ENCODE measurements around the gene CPE. TPM values are rescaled to one million over a fixed set of nuclear protein-coding genes. Genes with fewer than 3 reads are reported as not detected.

CPE gene
- total and polyA plus RNA-seq, 2 of the 4 experiments (the other 2 are of a cell fraction), result 3.6 to 13.5 TPM

- H2BK5ac ChIP-seq (ENCODE audit: low read depth, low read length, poor library complexity, severe bottlenecking), result no peak overlapping the region
- ChIA-PET CTCF (no interaction called here), POLR2A (ENCODE audit: unreplicated experiment) (no interaction called here)
- H3K36me3 ChIP-seq (ENCODE audit: control insufficient read depth, insufficient read depth, low read length), result no peaks in the 10 kb centered on the region
- no peaks in the 10 kb centered on the region for H3K27me3 ChIP-seq (ENCODE audit: control insufficient read depth, insufficient read depth, low read length)
- no peak overlapping the region for H3K23ac ChIP-seq (ENCODE audit: low read depth, low read length)
- H4K20me1 ChIP-seq (ENCODE audit: insufficient read depth, low read length), result no peaks in the 10 kb centered on the region
- no peak overlapping the region for H2AFZ ChIP-seq (replicated peaks; ENCODE audit: low read length, poor library complexity)
- H4K91ac ChIP-seq (ENCODE audit: insufficient read depth, low read depth, low read length), result no peak overlapping the region
- H3K4me3 ChIP-seq (ENCODE audit: insufficient read depth, low read depth, low read length), result no peak overlapping the region
- no peak overlapping the region for H3K9ac ChIP-seq (ENCODE audit: low read depth, low read length)
- no peak overlapping the region for H4K8ac ChIP-seq (ENCODE audit: low read depth in 2 of 2, low read length in 2 of 2)
- H3K18ac ChIP-seq (ENCODE audit: low read depth, low read length), result no peak overlapping the region
- no peak overlapping the region for H2BK20ac ChIP-seq (ENCODE audit: low read depth, low read length)
- no peak overlapping the region for H3K14ac ChIP-seq (replicated peaks; ENCODE audit: low read depth, low read length)
- WGBS, 2 experiments (ENCODE audit: extremely low coverage in 2 of 2, insufficient read length in 1 of 2), result no CpG with 5 or more reads among the region's 2 CpGs
- H3K4me2 ChIP-seq (ENCODE audit: low read depth, low read length), result no peak overlapping the region
- H2BK15ac ChIP-seq (ENCODE audit: low read depth, low read length), result no peak overlapping the region
- TF ChIP-seq MXI1 (IDR thresholded peaks at IDR 0.05; ENCODE audit: borderline replicate concordance, low read depth, low read length) (no peak), FOS (IDR thresholded peaks at IDR 0.05; ENCODE audit: low read depth, low read length) (no peak), NFE2L2 (IDR thresholded peaks at IDR 0.05; ENCODE audit: low read depth, low read length) (no peak), RCOR1 (IDR thresholded peaks at IDR 0.05; ENCODE audit: insufficient replicate concordance, low read length) (no peak), MAZ (IDR thresholded peaks at IDR 0.05; ENCODE audit: borderline replicate concordance, low read depth, low read length) (no peak), POLR2A (IDR thresholded peaks at IDR 0.05; ENCODE audit: low read depth, low read length) (no peak)
- H3K27ac ChIP-seq (ENCODE audit: insufficient read depth, low read length), result no peak overlapping the region
- dilution Hi-C loops (cut with HindIII; ENCODE audit: low sequenced_read_pairs, unreplicated experiment), result loop anchor here (25.0 kb wide), 1 partner anchor 336 kb away; no protein-coding TSS in a partner anchor
- H4K5ac ChIP-seq (ENCODE audit: low read depth, low read length), result no peak overlapping the region
- intact Hi-C loops (cut with micrococcal nuclease), result no loop called here
- H3K9me1 ChIP-seq (ENCODE audit: insufficient read depth, low read length), result no peaks in the 10 kb centered on the region
- H2AK9ac ChIP-seq (replicated peaks; ENCODE audit: low read depth, low read length, poor library complexity), result no peak overlapping the region
- H3K79me1 ChIP-seq (ENCODE audit: low read depth in 1 of 2, low read length in 2 of 2), result no peaks in the 10 kb centered on the region
- H3K9me3 ChIP-seq (ENCODE audit: control insufficient read depth, insufficient read depth, low read length), result peaks cover 5% of the 10 kb centered on the region
- no peak overlapping the region for H3K4ac ChIP-seq (ENCODE audit: low read depth, low read length)
- H3K56ac ChIP-seq (ENCODE audit: extremely low read depth, insufficient read depth, low read length), result no peak overlapping the region
- no peaks in the 10 kb centered on the region for H3K4me1 ChIP-seq (ENCODE audit: control insufficient read depth, insufficient read depth, low read length)
- ATAC-seq (ENCODE audit: low read depth) (no peak), DNase-seq (no peak)
- BruUV-seq (replicated peaks), result no TSS peak
- no peak overlapping the region for H2AK5ac ChIP-seq (ENCODE audit: low read depth, low read length)
- in situ Hi-C loops (cut with MboI; ENCODE audit: low sequenced_read_pairs), result no loop called here
- no peak overlapping the region for H2BK120ac ChIP-seq (ENCODE audit: low read depth, low read length)
Observed at GRCh38 chr4:165472943-165473676, 94.3 kb downstream of the CPE start.
